Measurements from ENCODE around the gene SLC44A2.

Gene SLC44A2

GRCh38 chr19:10587839-10588150 is 37.6 kb upstream of the SLC44A2 start:
- Histone ChIP-seq H3K27ac (ENCODE audit: extremely low read depth, low read depth, low read length) (no peak overlapping the region), H3K9me3 (ENCODE audit: control insufficient read depth, insufficient read depth, low read depth, low read length) (no peaks in the 10 kb centered on the region), H3K4me3 (ENCODE audit: low read depth, low read length) (no peak overlapping the region), H3K36me3 (ENCODE audit: control insufficient read depth in 2 of 2, insufficient read depth in 1 of 2, low read length in 2 of 2) (no peaks in the 10 kb centered on the region), H3K4me1 (ENCODE audit: control insufficient read depth, insufficient read depth, low read length) (no peaks in the 10 kb centered on the region)
- TF ChIP-seq ZNF585B (tag by site-specific recombination; IDR thresholded peaks at IDR 0.05) (no peak), ZNF530 (tag by site-specific recombination; IDR thresholded peaks at IDR 0.05; ENCODE audit: low read depth) (no peak), ZNF214 (tag by site-specific recombination; IDR thresholded peaks at IDR 0.05; ENCODE audit: borderline replicate concordance) (no peak), ZNF366 (tag by site-specific recombination; conservative IDR thresholded peaks at IDR 0.05) (peak; percentile 94), ZBTB17 (tag by site-specific recombination; IDR thresholded peaks at IDR 0.05) (peak; percentile 13; the same call in 1 of the 2 replicates)
- CTCF ChIA-PET: interaction anchor here (1.0 kb wide), 1 partner anchor 57 kb away, joined by 3 read pairs; no protein-coding TSS in a partner anchor
- POLR2A ChIA-PET: no interaction called here

GRCh38 chr19:10593148-10593547 is 32.2 kb upstream of the SLC44A2 start:
- TF ChIP-seq ZNF660 (tag by site-specific recombination; IDR thresholded peaks at IDR 0.05) (no peak), ZBTB1 (tag by site-specific recombination; IDR thresholded peaks at IDR 0.05) (no peak), SALL2 (tag by site-specific recombination; IDR thresholded peaks at IDR 0.05; ENCODE audit: borderline replicate concordance) (no peak), ZNF580 (tag by site-specific recombination; IDR thresholded peaks at IDR 0.05) (no peak), ZNF280D (tag by site-specific recombination; IDR thresholded peaks at IDR 0.05) (no peak), BCL11B (tag by site-specific recombination; IDR thresholded peaks at IDR 0.05; ENCODE audit: low read depth) (no peak), ZNF585B (tag by site-specific recombination; IDR thresholded peaks at IDR 0.05) (no peak), ZNF132 (tag by site-specific recombination; IDR thresholded peaks at IDR 0.05; ENCODE audit: borderline replicate concordance) (no peak), ZNF600 (tag by site-specific recombination; IDR thresholded peaks at IDR 0.05) (no peak), ZNF701 (tag by site-specific recombination; IDR thresholded peaks at IDR 0.05) (no peak), ZXDB (tag by site-specific recombination; IDR thresholded peaks at IDR 0.05) (no peak), ZNF791 (tag by site-specific recombination; IDR thresholded peaks at IDR 0.05) (no peak), ZNF280C (tag by site-specific recombination; IDR thresholded peaks at IDR 0.05) (no peak), ZNF521 (tag by site-specific recombination; IDR thresholded peaks at IDR 0.05) (no peak)
- no peak overlapping the region for H3K27ac ChIP-seq (ENCODE audit: extremely low read depth, low read depth, low read length)
- CTCF ChIA-PET: interaction anchor here (1.6 kb wide), 1 partner anchor 12 kb away, joined by 12 read pairs; no protein-coding TSS in a partner anchor

More at GRCh38 chr19:10593148-10593547, 32.2 kb upstream of the SLC44A2 start:
- H3K9me3 ChIP-seq (ENCODE audit: control insufficient read depth, insufficient read depth, low read depth, low read length): no peaks in the 10 kb centered on the region
- no peaks in the 10 kb centered on the region for H3K36me3 ChIP-seq (ENCODE audit: control insufficient read depth in 2 of 2, insufficient read depth in 1 of 2, low read length in 2 of 2)
- H3K4me3 ChIP-seq (ENCODE audit: low read depth, low read length): no peak overlapping the region
- POLR2A ChIA-PET: no interaction called here
- no peaks in the 10 kb centered on the region for H3K4me1 ChIP-seq (ENCODE audit: control insufficient read depth, insufficient read depth, low read length)
